Neutrophil (primary cell): Measurements from ENCODE around the gene RYR2.

Experiments used
- H3K27ac ChIP-seq: fragments of 200-600 bp; sonication (generic); 2 replicates; pipeline ENCODE4 v1.5.1; 2016; ENCODE audit warnings: mild to moderate bottlenecking, moderate library complexity
- H3K27me3 ChIP-seq: fragments of 200-600 bp; sonication (generic); 2 replicates; pipeline ENCODE4 v1.6.0; 2016; ENCODE audit warnings: mild to moderate bottlenecking
- H3K36me3 ChIP-seq: fragments of 200-600 bp; sonication (generic); 2 replicates; pipeline ENCODE4 v1.5.1; 2017
- H3K4me1 ChIP-seq, 2 experiments: fragments of 200-600 bp in 1 of 2; sonication (generic) in 1 of 2; 1 replicate in 1 of 2; 2 replicates in 1 of 2; pipeline versions ENCODE4 v1.5.1 to v1.6.1; 2013 to 2016; ENCODE audit warnings: low read depth in 1 of 2, low read length in 1 of 2, mild to moderate bottlenecking in 1 of 2, moderate library complexity in 1 of 2; ENCODE audit not compliant: control insufficient read depth in 1 of 2, insufficient read depth in 1 of 2
- H3K4me3 ChIP-seq, 2 experiments: fragments of 200-600 bp in 1 of 2; sonication (generic) in 1 of 2; 1 replicate in 1 of 2; 2 replicates in 1 of 2; pipeline ENCODE4 v1.5.1; 2013 to 2016; ENCODE audit warnings: low read depth in 1 of 2, low read length in 1 of 2, mild to moderate bottlenecking in 1 of 2, moderate library complexity in 1 of 2
- H3K9me3 ChIP-seq: fragments of 200-600 bp; sonication (generic); 2 replicates; pipeline ENCODE4 v1.5.1; 2016
- CTCF ChIP-seq: fragments of 200-600 bp; sonication (generic); IDR thresholded peaks from 2 replicates; pipeline ENCODE4 v1.5.1; 2016; ENCODE audit warnings: antibody characterized with exemption

The RYR2 gene

GRCh38 chr1:237832858-237833257 is 790.9 kb downstream of the RYR2 start:
- H3K27ac ChIP-seq = no peak overlapping the region
- no peak for TF ChIP-seq CTCF
- H3K4me3 ChIP-seq = no peak overlapping the region
- no peaks in the 10 kb centered on the region for H3K27me3 ChIP-seq
- no peaks in the 10 kb centered on the region for H3K36me3 ChIP-seq
- no peaks in the 10 kb centered on the region for H3K9me3 ChIP-seq
- no peaks in the 10 kb centered on the region for H3K4me1 ChIP-seq

- TF ChIP-seq CTCF = no peak
- H3K9me3 ChIP-seq = no peaks in the 10 kb centered on the region
Observed at GRCh38 chr1:237834048-237834447, 792.1 kb downstream of the RYR2 start.

GRCh38 chr1:237834461-237834860 is 792.5 kb downstream of the RYR2 start:
- Histone ChIP-seq H3K27ac (no peak overlapping the region), H3K4me1 (no peaks in the 10 kb centered on the region), H3K36me3 (no peaks in the 10 kb centered on the region), H3K4me3 (no peak overlapping the region), H3K9me3 (no peaks in the 10 kb centered on the region), H3K27me3 (no peaks in the 10 kb centered on the region)
- TF ChIP-seq CTCF = no peak

More at GRCh38 chr1:237834048-237834447, 792.1 kb downstream of the RYR2 start:
- H3K4me1 ChIP-seq = no peaks in the 10 kb centered on the region
- no peak overlapping the region for H3K4me3 ChIP-seq
- no peaks in the 10 kb centered on the region for H3K36me3 ChIP-seq
- H3K27me3 ChIP-seq = no peaks in the 10 kb centered on the region
- H3K27ac ChIP-seq = no peak overlapping the region

GRCh38 chr1:237838320-237838719 is 796.3 kb downstream of the RYR2 start:
- Histone ChIP-seq H3K4me3 (no peak overlapping the region), H3K27me3 (no peaks in the 10 kb centered on the region), H3K4me1 (no peaks in the 10 kb centered on the region), H3K27ac (no peak overlapping the region), H3K36me3 (no peaks in the 10 kb centered on the region), H3K9me3 (no peaks in the 10 kb centered on the region)
- no peak for TF ChIP-seq CTCF

- no peaks in the 10 kb centered on the region for H3K27me3 ChIP-seq
- no peak overlapping the region for H3K4me3 ChIP-seq
- no peaks in the 10 kb centered on the region for H3K9me3 ChIP-seq
- TF ChIP-seq CTCF = no peak
- H3K27ac ChIP-seq = no peak overlapping the region
- H3K36me3 ChIP-seq = no peaks in the 10 kb centered on the region
- no peaks in the 10 kb centered on the region for H3K4me1 ChIP-seq
Observed at GRCh38 chr1:237838904-237839534, 797.0 kb downstream of the RYR2 start.
